Vagina (tissue), 2 donors: ENCODE results near the gene SETD3. TPM values are rescaled to one million over a fixed set of nuclear protein-coding genes. Genes with fewer than 3 reads are reported as not detected.

Source experiments
- DNase-seq, 2 donors: peaks; one replicate each; pipeline ENCODE4 v3.0.0-alpha.2; 2017; ENCODE audit errors: extremely low spot score in 2 of 2
- H3K27ac ChIP-seq: fragments of 200-600 bp; sonication (generic); one replicate; pipeline ENCODE4 v1.5.1; 2019
- H3K27me3 ChIP-seq: fragments of 200-600 bp; sonication (generic); one replicate; pipeline ENCODE4 v1.5.1; 2019
- H3K36me3 ChIP-seq, 2 donors: fragments of 200-600 bp; sonication (generic); one replicate each; pipeline ENCODE4 v1.5.1; 2017 to 2019
- H3K4me1 ChIP-seq: fragments of 200-600 bp; sonication (generic); one replicate; pipeline ENCODE4 v1.5.1; 2019
- H3K4me3 ChIP-seq, 2 donors: fragments of 200-600 bp; sonication (generic); 1 replicate in 1 of 2; 2 replicates in 1 of 2; pipeline ENCODE4 v1.5.1; 2016 to 2019
- H3K9me3 ChIP-seq: fragments of 200-600 bp; sonication (generic); one replicate; pipeline ENCODE4 v1.5.1; 2019
- POLR2A ChIP-seq, 2 donors: fragments of 450-650 bp; IDR thresholded peaks; one replicate each; pipeline ENCODE4 v1.6.1; 2017; ENCODE audit warnings: antibody characterized with exemption in 2 of 2, mild to moderate bottlenecking in 2 of 2, moderate library complexity in 2 of 2
- POLR2AphosphoS5 ChIP-seq, 2 donors: sonication (generic); formaldehyde crosslinking; IDR thresholded peaks; one replicate each; pipeline ENCODE4 v1.9.0; 2017; ENCODE audit warnings: antibody characterized with exemption in 2 of 2, mild to moderate bottlenecking in 2 of 2, low read depth in 1 of 2; ENCODE audit not compliant: insufficient read depth in 1 of 2
- intact Hi-C: fragments of 100-400 bp; cut with DNase I; formaldehyde crosslinking; loops from one replicate; pipeline ENCODE4 v1.15.1; 2023
- total RNA-seq: library from RNA; depleted of rRNA; stranded (reverse); fragments of >200 nt; gene quantifications from one replicate; pipeline ENCODE4 v1.2.3, GENCODE V29; 2016
- TF ChIP-seq, protein P1 (sequence below), 3 experiments: fragments of 450-650 bp in 2 of 3; fragments of 200-600 bp in 1 of 3; sonication (generic) in 1 of 3; IDR thresholded peaks; one replicate each; pipeline ENCODE4 v1.5.1; 2017 to 2019; ENCODE audit warnings: antibody characterized with exemption in 3 of 3, mild to moderate bottlenecking in 2 of 3, moderate library complexity in 2 of 3

SETD3 gene
- total RNA-seq, 1 donor from 2014 or later, result 49.8 TPM

DNA sequence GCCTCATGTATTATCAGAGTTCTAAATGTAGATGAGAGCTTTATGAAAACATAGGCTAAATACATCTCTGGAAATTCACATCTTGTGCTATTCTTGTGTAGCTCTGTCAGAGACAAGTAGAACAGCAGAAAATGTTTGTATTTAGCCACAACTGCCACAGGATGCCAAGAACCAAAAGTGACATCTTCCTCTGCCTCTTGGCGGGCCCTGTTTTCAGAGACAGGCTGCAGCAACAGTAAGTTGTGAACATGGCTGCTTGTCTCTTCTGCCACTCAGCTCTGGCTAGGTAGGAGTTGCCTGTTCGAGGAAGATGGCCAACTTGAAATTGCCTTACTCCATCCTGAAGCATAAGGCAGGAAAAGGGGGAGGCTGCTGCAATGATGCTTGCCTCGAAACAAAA lies 30.4 kb downstream of the SETD3 start:
- DNase-seq, result no peak
- H3K27ac ChIP-seq, result no peak overlapping the region
- H3K4me1 ChIP-seq, result peaks cover 11% of the 10 kb centered on the region
- H3K4me3 ChIP-seq, result no peak overlapping the region
- peaks cover 6 to 47% of the 10 kb centered on the region in 2 donors for H3K36me3 ChIP-seq
- no peak for TF ChIP-seq POLR2AphosphoS5 (IDR thresholded peaks at IDR 0.05; ENCODE audit: insufficient read depth in 1 of 2, low read depth in 1 of 2)
- no peak for TF ChIP-seq POLR2A (IDR thresholded peaks at IDR 0.05)
- intact Hi-C loops, result no loop called here
- no peaks in the 10 kb centered on the region for H3K9me3 ChIP-seq
- no peaks in the 10 kb centered on the region for H3K27me3 ChIP-seq

DNA sequence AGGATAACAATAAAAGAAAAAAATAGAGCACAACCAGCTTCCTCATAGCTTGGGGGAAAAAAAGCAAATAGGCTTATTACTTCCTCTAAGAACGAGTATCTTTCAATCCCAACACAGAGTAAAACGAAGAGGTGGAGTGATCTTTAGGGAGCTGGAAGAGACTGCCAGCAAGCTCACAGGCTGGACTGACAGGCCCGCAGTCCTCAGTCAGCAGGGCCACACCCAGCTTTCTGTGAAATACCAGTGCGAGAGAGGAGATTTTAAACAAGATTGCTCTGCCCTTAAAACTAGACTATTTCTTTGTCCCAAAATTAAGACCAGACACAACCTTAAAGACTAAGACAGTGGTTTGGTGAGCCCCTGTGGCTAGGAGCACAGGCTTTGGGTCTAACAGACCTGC lies 32.9 kb downstream of the SETD3 start:
- no peak for DNase-seq
- H3K9me3 ChIP-seq, result no peaks in the 10 kb centered on the region
- no peak overlapping the region for H3K27ac ChIP-seq
- peaks cover 6 to 43% of the 10 kb centered on the region in 2 donors for H3K36me3 ChIP-seq
- H3K4me3 ChIP-seq, result no peak overlapping the region
- peaks cover 11% of the 10 kb centered on the region for H3K4me1 ChIP-seq
- TF ChIP-seq POLR2AphosphoS5 (IDR thresholded peaks at IDR 0.05; ENCODE audit: insufficient read depth in 1 of 2, low read depth in 1 of 2), result peak in 1 of 2 donors; percentile 16
- TF ChIP-seq, protein P1, sequence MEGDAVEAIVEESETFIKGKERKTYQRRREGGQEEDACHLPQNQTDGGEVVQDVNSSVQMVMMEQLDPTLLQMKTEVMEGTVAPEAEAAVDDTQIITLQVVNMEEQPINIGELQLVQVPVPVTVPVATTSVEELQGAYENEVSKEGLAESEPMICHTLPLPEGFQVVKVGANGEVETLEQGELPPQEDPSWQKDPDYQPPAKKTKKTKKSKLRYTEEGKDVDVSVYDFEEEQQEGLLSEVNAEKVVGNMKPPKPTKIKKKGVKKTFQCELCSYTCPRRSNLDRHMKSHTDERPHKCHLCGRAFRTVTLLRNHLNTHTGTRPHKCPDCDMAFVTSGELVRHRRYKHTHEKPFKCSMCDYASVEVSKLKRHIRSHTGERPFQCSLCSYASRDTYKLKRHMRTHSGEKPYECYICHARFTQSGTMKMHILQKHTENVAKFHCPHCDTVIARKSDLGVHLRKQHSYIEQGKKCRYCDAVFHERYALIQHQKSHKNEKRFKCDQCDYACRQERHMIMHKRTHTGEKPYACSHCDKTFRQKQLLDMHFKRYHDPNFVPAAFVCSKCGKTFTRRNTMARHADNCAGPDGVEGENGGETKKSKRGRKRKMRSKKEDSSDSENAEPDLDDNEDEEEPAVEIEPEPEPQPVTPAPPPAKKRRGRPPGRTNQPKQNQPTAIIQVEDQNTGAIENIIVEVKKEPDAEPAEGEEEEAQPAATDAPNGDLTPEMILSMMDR (IDR thresholded peaks at IDR 0.05), result no peak
- H3K27me3 ChIP-seq, result no peaks in the 10 kb centered on the region
- intact Hi-C loops, result no loop called here

DNA sequence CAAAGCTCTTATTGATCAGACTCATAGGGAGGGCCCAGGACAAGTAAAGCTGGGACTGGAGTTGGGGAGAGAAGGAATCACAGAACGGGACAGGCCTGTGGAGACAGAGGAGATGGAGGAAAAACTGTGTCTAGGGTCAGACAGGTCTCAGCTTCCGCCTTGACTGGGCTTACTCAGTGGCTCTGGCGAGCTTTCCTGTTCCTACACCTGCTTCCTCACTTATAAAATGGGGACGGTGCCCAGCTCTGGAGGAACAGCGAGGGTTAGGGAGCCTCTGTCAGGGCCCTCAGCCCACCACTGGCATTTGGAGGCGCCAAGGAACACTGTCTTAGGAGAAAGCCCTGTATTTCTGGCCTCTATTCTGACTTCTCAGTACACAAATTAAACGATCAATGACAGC lies 34.7 kb downstream of the SETD3 start:
- Histone ChIP-seq H3K27ac (no peak overlapping the region), H3K9me3 (no peaks in the 10 kb centered on the region), H3K4me3 (no peak overlapping the region), H3K4me1 (peaks cover 11% of the 10 kb centered on the region), H3K36me3 (peaks cover 6 to 30% of the 10 kb centered on the region in 2 donors), H3K27me3 (no peaks in the 10 kb centered on the region)
- DNase-seq, result peak in 1 of 2 donors; percentile 47
- intact Hi-C loops, result no loop called here
- no peak for TF ChIP-seq POLR2A (IDR thresholded peaks at IDR 0.05)
- TF ChIP-seq, protein P1 (IDR thresholded peaks at IDR 0.05), result no peak

DNA sequence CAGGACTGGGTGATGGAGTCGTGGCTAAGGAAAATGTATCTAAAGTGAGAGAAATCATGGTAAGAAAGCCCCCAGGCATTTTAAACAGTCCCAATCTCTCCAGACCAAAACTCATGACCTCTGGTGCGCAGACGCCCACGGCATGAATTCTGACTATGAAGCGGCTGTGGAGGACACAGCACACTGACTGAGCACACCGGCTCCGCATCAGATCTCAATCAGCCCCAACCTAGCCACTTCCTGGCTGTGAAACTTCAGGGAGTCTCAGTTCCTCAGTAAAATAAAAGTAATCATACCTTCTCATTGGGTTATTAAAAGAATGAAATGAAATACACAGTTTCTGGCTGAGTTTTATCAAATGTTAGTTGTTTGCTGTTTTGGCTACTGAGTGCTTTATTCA lies 38.7 kb downstream of the SETD3 start:
- no peaks in the 10 kb centered on the region for H3K9me3 ChIP-seq
- no peak for DNase-seq
- intact Hi-C loops, result no loop called here
- no peak overlapping the region for H3K4me3 ChIP-seq
- peaks cover 0 to 8% of the 10 kb centered on the region in 2 donors for H3K36me3 ChIP-seq
- H3K27ac ChIP-seq, result no peak overlapping the region
- TF ChIP-seq POLR2A (IDR thresholded peaks at IDR 0.05), result no peak
- no peaks in the 10 kb centered on the region for H3K4me1 ChIP-seq
- H3K27me3 ChIP-seq, result no peaks in the 10 kb centered on the region

DNA sequence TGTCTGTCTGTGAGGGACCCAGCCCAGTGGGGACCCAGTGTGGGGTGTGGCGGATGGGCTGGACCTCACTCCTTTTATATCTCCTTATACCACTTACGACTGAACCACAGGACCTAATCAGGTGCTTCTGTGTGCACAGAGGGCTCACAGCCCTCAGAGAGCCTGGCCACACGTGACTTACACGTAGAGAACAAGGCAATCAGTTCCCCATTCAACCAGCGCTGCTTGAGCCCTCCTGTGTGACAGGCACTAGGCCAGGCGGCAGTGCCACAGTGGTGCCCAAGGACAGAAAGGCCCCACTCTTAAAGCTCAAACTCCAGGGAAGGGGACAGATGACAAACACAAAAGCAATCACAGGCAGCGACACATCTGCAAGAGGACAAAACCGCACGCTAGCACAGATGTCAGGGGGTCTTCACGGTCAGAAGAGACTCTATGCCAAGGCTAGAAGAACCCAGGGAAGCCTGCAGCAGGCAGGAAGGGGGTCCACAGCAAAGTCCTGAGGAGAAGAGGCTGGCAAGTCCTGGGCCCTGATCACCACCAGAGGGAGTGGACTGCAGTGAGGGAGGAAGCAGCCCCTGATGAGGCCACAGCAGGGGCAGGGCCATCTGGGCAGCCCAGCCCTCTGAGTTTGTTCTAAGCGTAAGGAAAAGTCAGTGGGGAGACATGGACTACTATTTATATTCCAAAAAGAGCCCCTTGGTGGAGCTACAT lies 39.3 kb downstream of the SETD3 start:
- H3K27me3 ChIP-seq, result no peaks in the 10 kb centered on the region
- no peaks in the 10 kb centered on the region for H3K9me3 ChIP-seq
- intact Hi-C loops, result no loop called here
- TF ChIP-seq POLR2AphosphoS5 (IDR thresholded peaks at IDR 0.05; ENCODE audit: insufficient read depth in 1 of 2, low read depth in 1 of 2), result no peak
- no peak for TF ChIP-seq POLR2A (IDR thresholded peaks at IDR 0.05)
- TF ChIP-seq, protein P1 (IDR thresholded peaks at IDR 0.05), result no peak
- no peak overlapping the region for H3K27ac ChIP-seq
- no peak overlapping the region for H3K4me3 ChIP-seq
- DNase-seq, result peak in 1 of 2 donors; percentile 88
- peaks cover 0 to 12% of the 10 kb centered on the region in 2 donors for H3K36me3 ChIP-seq
- H3K4me1 ChIP-seq, result no peaks in the 10 kb centered on the region

DNA sequence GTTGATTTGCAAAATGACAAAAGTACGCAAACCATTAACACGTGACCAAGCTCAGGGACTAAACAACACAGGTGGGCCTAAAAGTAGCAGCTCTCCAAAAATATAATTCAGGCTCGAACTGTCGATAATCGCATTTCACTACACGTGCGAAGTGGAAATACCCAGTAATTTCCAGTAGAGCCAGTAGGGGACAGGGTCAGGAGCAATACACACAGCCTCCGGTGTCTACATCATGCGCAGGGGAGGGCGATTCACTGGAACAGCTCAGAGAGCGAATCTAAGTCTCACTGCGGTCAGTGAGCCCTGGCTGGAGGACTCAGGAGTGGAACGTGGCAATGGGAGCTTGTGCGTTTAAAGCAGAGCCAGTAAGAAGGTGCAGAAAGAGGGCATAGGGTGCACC lies 40.4 kb downstream of the SETD3 start:
- no peak overlapping the region for H3K27ac ChIP-seq
- no peak overlapping the region for H3K4me3 ChIP-seq
- peak in 1 of 2 donors; percentile 25 for DNase-seq
- H3K36me3 ChIP-seq, result peaks cover 0 to 16% of the 10 kb centered on the region in 2 donors
- TF ChIP-seq, protein P1 (IDR thresholded peaks at IDR 0.05), result no peak
- TF ChIP-seq POLR2AphosphoS5 (IDR thresholded peaks at IDR 0.05; ENCODE audit: insufficient read depth in 1 of 2, low read depth in 1 of 2) (no peak), POLR2A (IDR thresholded peaks at IDR 0.05) (no peak)
- no peaks in the 10 kb centered on the region for H3K9me3 ChIP-seq
- intact Hi-C loops, result no loop called here
- H3K4me1 ChIP-seq, result no peaks in the 10 kb centered on the region
- H3K27me3 ChIP-seq, result no peaks in the 10 kb centered on the region
